Ishikawa (cell line): Measurements from ENCODE around the gene STUM.

Source experiments
- CEBPB ChIP-seq: IDR thresholded peaks from 2 replicates; pipeline ENCODE4 v1.6.1; 2012
- CREB1 ChIP-seq: IDR thresholded peaks from 2 replicates; pipeline ENCODE4 v1.6.1; 2012; ENCODE audit warnings: low read depth
- EGR1 ChIP-seq: IDR thresholded peaks from 2 replicates; pipeline ENCODE4 v1.6.1; 2012
- EP300 ChIP-seq: IDR thresholded peaks from 2 replicates; pipeline ENCODE4 v1.6.1; 2012; ENCODE audit warnings: borderline replicate concordance
- FOXM1 ChIP-seq: IDR thresholded peaks from 2 replicates; pipeline ENCODE4 v1.6.1; 2012; ENCODE audit warnings: low read depth, borderline replicate concordance
- NFIC ChIP-seq: IDR thresholded peaks from 2 replicates; pipeline ENCODE4 v1.6.1; 2012
- RAD21 ChIP-seq: IDR thresholded peaks from 2 replicates; pipeline ENCODE4 v1.6.1; 2012; ENCODE audit warnings: low read depth
- TAF1 ChIP-seq: IDR thresholded peaks from 2 replicates; pipeline ENCODE4 v1.6.1; 2012; ENCODE audit warnings: low read depth, mild to moderate bottlenecking
- TCF12 ChIP-seq: IDR thresholded peaks from 2 replicates; pipeline ENCODE4 v1.6.1; 2012; ENCODE audit warnings: low read depth
- TEAD4 ChIP-seq: IDR thresholded peaks from 2 replicates; pipeline ENCODE4 v1.6.1; 2012
- YY1 ChIP-seq: IDR thresholded peaks from 2 replicates; pipeline ENCODE4 v1.6.1; 2012; ENCODE audit warnings: low read depth
- ZBTB7A ChIP-seq: IDR thresholded peaks from 2 replicates; pipeline ENCODE4 v1.6.1; 2012; ENCODE audit warnings: low read depth
- TF ChIP-seq, protein P1 (sequence below): IDR thresholded peaks from 2 replicates; pipeline ENCODE4 v1.6.1; 2012; ENCODE audit warnings: low read depth, mild to moderate bottlenecking
- TF ChIP-seq, protein P2 (sequence below): IDR thresholded peaks from 2 replicates; pipeline ENCODE4 v1.6.1; 2012
- TF ChIP-seq, protein P3 (sequence below): IDR thresholded peaks from 2 replicates; pipeline ENCODE4 v1.6.1; 2012

The STUM gene

DNA sequence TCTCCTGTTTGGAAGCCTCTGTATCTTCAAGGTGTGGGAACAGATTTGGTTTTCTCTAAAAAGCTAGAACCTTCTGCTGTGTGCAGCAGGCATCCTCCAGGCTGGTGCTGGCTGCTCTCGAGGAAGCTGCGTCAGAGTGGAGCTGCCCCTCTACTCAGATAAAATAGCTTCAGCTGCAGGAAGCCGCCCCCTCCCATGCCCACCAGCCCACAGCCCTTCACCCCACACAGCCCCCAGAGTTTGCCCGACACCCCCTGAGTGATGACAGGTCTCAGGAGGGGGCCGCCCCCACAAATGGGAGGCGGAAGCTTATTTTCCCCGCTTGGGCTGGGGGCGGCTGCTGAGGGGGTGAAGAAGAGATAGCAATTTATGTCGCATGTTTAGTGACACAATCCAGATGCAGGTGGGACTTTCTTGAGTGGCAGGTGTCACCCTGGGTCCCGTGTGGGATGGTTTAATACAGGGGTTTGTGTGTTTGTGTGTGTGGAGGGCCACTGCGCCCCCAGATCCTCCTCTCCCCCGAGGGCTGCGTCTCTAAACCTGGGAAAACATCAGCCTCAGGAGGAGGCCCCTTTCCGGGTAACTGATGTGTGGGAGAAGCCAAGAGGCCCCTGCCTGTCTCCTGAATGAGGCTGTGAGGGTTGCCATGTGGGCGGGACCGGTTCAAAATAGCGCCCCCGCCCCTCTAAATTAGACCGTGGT, 55.4 kb downstream of the STUM start:
- TF ChIP-seq, protein P1, sequence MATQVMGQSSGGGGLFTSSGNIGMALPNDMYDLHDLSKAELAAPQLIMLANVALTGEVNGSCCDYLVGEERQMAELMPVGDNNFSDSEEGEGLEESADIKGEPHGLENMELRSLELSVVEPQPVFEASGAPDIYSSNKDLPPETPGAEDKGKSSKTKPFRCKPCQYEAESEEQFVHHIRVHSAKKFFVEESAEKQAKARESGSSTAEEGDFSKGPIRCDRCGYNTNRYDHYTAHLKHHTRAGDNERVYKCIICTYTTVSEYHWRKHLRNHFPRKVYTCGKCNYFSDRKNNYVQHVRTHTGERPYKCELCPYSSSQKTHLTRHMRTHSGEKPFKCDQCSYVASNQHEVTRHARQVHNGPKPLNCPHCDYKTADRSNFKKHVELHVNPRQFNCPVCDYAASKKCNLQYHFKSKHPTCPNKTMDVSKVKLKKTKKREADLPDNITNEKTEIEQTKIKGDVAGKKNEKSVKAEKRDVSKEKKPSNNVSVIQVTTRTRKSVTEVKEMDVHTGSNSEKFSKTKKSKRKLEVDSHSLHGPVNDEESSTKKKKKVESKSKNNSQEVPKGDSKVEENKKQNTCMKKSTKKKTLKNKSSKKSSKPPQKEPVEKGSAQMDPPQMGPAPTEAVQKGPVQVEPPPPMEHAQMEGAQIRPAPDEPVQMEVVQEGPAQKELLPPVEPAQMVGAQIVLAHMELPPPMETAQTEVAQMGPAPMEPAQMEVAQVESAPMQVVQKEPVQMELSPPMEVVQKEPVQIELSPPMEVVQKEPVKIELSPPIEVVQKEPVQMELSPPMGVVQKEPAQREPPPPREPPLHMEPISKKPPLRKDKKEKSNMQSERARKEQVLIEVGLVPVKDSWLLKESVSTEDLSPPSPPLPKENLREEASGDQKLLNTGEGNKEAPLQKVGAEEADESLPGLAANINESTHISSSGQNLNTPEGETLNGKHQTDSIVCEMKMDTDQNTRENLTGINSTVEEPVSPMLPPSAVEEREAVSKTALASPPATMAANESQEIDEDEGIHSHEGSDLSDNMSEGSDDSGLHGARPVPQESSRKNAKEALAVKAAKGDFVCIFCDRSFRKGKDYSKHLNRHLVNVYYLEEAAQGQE: no peak
- no peak for TF ChIP-seq TEAD4
- TF ChIP-seq CEBPB: no peak
- no peak for TF ChIP-seq TCF12
- TF ChIP-seq RAD21: no peak
- TF ChIP-seq, protein P2, sequence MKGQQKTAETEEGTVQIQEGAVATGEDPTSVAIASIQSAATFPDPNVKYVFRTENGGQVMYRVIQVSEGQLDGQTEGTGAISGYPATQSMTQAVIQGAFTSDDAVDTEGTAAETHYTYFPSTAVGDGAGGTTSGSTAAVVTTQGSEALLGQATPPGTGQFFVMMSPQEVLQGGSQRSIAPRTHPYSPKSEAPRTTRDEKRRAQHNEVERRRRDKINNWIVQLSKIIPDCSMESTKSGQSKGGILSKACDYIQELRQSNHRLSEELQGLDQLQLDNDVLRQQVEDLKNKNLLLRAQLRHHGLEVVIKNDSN: no peak
- TF ChIP-seq TAF1: no peak

DNA sequence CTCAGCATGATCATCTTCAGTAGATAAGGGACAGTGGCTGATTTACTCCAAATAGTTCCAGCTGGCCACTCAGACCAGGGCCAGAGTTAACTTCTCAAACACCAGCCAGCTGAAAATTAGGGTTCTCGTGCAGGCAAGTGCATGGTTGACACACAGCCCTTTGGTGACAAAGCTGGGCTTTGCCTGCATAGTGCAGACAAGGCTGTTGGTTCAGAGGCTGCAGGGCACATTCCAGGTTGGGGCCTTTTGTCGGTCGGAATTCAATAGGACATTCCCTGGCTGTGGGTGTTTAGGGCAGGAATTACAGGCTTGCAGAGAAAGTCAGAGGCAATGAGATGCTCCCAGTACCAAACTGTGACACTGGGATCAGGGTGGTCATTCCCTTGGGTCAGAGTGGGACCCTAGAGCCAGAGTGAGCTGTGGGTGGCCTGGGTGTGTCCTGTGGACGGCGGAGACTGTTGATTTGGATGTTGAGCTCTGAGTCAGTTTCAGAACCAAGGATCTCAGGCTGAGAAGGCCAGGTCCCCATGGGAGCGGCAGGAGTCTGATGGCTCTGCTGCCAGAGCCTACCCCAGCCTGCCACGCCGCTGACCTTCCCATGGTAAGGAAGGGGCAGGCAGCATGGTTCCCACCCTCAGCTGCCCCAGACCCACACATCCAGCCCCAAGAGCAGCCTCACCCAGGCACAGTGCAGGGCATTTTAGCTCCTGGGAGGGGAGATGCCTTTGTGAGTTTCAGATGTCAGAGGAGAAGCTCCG, 56.2 kb downstream of the STUM start:
- TF ChIP-seq RAD21 (no peak), YY1 (no peak), TCF12 (no peak), NFIC (no peak), TEAD4 (no peak), CREB1 (no peak), EP300 (no peak), ZBTB7A (no peak), FOXM1 (no peak), TAF1 (no peak), EGR1 (no peak), CEBPB (no peak)
- TF ChIP-seq, protein P1: no peak
- TF ChIP-seq, protein P3, sequence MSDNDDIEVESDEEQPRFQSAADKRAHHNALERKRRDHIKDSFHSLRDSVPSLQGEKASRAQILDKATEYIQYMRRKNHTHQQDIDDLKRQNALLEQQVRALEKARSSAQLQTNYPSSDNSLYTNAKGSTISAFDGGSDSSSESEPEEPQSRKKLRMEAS: no peak
- TF ChIP-seq, protein P2: no peak

DNA sequence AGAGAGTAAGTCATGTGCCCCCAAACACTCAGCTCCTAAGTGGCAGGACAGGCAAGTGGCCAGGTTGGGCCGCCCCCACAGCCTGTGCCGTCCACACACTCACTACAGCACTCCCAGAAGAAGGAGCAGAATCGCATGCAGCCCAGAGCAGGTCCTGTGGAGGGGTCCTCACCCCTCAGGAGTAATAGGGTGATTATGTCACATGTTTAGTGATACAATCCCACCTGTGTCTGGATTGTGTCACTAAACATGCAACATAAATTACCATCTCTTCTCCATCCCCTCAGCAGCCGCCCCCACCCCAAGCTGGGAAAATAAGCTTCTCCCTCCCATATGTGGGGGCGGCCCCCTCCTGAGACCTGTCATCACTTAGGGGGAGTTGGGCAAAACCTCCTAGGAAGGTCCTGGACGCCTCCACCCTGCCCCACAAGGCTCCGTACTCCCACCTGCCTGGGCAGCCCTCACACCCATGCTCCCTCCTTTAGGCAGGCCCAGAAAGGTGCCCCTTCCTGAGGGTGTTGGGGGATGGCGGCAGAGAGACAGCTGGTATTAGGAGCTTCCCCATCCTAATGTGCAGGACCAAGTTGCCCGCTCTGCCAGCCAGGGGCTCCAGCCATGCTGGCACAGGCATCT, 56.9 kb downstream of the STUM start:
- TF ChIP-seq YY1: no peak
- TF ChIP-seq, protein P2: no peak
- TF ChIP-seq EGR1: no peak
- TF ChIP-seq TCF12: no peak
- no peak for TF ChIP-seq CEBPB
- TF ChIP-seq, protein P3: no peak
- TF ChIP-seq NFIC: no peak
- TF ChIP-seq RAD21: no peak
- no peak for TF ChIP-seq TEAD4
- TF ChIP-seq EP300: no peak

DNA sequence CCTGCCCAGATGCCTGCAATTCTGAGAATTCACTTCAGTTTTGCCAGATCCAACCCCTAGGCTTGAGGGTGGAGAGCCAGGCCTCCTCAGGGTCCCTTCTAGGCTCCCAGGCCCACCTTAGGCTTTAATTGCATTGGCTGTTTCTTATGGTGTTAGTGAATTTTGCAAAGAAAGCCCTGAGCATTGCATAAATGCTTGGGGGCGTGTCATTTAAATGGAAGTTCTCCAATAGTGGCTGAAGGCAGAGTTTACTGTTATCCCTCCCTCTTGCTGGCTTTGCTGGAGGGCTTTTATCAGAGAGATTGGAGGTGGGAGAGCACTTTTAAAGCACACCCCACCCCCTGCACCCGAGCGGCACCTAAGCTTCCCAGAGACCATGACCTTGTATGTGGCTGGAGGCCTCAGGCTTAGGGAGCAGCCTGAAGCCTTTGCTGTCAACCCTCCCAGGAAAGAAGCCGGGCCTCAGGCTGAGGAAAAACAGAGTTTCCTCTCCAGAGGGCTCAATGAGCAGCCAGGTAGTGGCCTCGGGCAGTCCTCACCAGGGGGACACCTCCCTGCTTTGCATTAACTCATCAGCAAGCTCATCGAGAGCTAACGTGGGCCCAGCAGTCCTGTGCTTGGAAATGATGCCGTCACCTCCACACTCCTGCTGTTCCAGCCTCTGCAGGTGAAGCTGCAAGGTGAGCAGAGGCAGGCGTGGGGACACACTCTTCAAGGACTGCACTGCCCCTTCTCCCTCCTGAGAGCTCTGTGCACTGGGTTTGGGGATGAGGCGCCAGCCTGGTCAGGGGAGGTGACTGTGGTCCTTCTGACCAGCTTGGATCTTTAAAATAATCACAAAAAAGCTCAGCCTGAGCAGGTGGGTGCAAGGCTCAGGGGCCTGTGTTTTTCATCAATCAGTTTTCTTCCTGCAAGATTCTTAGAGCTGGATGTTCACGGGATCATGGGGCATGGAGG, 58.0 kb downstream of the STUM start:
- TF ChIP-seq YY1: no peak
- no peak for TF ChIP-seq CEBPB
- no peak for TF ChIP-seq TCF12
- no peak for TF ChIP-seq FOXM1
- no peak for TF ChIP-seq CREB1
- no peak for TF ChIP-seq TEAD4
- no peak for TF ChIP-seq ZBTB7A
- TF ChIP-seq, protein P2: no peak
- no peak for TF ChIP-seq NFIC
- no peak for TF ChIP-seq TAF1
- TF ChIP-seq, protein P3: no peak
- no peak for TF ChIP-seq EGR1
- no peak for TF ChIP-seq EP300
